NCI-H1092 treated with DMSO at 0.1 percent for 48 hours (cell line): ENCODE data around the gene EXTL1.
A peak's percentile ranks its signal among the peaks of the same experiment; 100 is the strongest.

Source experiments
- DNase-seq: peaks from one replicate; lab custom pipeline; 2025; lab: John Stamatoyannopoulos, UW

The EXTL1 gene

DNA sequence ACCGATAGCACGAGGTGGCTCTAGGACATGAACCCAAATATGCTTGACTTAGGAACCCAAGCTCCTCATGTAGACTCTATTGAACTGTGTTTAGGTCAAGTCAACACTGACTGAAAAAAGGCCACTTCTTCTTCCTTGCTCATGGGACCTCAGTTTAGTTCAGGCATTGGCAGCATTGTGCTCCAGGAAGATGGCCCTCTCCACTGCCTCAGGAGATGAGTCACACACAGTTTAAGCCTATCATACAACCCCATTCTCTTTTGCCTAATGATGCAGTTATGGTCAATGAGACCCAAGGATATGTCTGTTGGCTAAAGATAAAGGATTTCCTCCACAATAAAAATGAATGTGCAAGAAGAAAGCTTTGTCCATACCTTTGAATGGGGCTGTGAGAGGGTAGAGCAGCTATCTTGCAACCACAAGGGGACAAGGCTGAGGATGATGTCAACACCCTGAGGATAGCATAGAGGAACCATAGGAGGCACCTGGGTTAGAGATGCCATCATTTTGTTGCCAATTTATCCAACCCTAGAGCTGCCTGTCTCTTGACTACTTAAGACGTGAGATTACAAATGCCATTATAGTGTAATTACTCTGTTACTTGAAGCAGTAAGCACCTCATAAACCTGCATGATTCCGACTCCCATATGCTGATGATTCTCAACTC lies 48.9 kb downstream of the EXTL1 start:
- DNase-seq, result no peak

DNA sequence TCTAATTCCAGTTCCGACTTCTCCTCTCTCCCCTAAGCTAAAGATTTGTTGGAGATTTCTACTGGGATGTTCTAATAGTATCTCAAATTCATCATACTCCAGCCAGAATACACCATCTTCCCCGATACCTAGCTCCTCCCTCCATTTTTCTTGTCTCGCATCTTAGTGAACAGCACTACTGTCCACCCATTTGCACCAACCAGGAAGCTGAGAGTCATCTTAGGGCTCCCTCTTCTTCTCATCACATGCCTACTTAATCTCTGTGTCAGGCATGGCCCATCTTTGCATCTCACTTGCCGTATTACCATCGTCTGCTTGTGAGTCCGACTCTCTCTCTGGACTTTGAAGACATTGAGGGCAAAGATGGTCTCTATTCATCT lies 49.4 kb downstream of the EXTL1 start:
- DNase-seq, result no peak

DNA sequence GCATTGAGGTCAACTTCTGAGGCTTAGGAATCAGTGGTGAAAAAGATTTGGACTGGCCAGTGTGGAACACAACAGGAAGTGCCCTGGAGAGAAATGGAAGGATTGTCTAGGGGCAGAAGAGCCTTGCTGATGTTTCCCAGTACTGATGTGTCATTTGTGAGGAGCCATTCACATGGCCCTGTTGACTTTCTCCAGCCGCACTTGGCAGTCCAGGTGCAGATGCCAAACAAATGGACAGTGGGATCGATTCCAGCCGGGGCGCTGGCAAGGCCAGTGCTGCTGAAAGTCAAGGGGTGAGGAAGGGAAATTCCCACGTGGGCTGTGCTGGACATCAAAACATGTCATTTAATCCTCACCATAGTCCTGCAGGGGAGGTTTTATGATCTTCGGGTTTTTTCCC lies 50.7 kb downstream of the EXTL1 start:
- DNase-seq, result peak; percentile 14

DNA sequence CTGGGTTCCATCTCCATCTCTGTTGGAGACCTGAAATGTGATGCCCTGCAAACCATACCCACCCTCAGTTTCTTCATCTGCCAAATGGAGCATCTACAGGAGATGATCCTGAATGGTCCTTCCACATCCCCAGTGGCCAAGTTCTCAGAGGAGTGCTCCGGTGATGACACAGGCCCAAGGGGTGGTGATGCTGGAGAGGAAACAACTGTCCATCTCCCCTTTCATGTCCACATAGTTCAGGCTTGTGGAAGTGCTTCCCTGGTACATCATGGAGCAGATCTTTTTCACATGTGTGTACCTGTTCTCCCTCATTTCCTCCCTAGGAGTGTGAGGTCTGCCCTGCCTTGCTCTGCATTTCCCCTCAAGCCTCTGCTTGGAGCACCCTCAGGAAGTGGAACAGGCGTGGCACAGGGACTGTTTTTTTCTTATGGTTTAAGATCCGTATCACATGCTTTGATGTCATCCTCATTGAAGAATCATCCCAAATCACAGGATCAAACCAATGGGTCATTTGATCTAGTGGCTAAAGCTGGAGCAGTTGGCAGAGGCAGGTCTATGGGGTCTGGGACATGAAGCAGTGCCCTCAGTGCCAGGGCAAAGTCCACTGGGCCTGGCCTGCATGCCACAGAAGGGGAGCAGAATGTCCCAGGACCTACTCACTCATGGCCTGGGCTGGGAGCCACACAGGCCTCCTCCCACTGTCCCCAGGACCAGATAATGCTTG lies 54.0 kb downstream of the EXTL1 start:
- no peak for DNase-seq

DNA sequence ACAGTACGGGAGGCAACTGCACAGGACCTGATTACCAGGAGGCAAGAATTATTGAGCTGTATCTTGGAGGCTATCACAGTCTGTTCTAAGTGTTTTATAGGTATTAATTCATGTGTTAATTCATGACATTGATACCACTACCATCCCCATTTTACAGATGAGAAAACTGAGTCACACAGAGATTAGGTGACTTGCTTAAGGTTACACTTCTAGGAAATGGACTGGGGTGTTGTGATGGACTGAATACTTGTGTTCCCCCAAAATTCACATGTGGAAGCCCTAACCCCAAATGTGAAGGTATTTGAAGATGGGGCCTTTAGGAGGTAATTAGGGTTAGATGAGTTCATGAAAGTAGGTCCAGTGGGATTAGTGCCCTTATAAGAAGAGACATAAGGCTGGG lies 55.9 kb downstream of the EXTL1 start:
- no peak for DNase-seq

DNA sequence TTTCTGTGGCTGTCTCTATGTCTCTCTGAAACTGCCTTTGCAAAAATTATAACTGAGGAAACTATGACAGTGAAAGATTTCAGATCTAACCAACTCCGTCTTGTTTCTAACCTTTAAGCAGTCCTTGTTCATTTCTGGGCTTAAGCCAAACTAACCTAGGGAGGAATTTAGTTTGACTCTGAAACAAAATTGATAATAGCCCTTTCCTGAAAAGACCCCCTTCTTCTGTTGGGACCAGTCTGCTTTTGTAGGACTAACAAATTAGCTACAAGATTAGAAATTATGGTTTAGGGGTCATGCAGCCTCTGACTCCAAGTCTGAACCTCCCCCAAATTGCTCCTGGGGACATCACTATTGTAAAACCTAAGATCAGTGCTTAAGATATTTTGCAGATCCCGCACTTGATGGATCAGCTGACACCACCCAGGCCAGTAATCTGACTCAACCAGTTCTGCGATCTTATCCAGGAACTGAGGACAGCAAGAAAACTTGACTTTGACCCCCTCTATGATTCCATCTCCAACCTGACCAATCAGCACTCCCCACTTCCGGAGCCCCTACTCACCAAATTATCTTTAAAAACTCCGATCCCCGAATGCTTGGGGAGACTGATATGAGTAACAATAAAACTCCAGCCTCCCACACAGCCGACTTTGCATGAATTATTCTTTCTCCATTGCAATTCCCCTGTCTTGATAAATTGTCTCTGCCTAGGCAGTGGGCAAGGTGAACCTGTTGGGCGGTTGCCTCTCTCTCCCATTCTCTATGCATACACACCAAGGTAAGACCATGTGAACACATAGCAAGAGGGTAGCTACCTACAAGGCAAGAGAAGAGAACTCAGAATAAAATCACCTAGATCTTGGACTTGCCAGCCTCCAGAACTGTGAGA lies 57.0 kb downstream of the EXTL1 start:
- no peak for DNase-seq

DNA sequence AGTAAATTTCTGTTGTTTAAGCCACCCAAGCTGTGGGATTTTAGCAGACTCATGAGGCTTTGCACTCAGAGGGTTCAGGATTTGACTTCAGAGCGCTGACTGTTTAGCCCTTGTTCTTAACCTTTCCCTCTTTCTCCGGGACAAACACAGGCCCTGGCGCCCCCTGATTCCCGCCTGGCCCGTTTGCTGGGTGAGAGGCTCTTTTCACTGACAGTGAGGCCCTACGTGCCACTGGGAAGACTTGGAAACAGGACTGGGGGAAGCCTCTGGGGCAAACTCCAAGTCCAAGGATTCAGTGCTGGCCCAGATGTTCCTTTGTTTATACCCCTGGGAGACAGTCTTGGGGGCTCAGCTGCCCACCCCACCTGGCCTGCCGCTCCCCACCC lies 57.6 kb downstream of the EXTL1 start:
- no peak for DNase-seq

DNA sequence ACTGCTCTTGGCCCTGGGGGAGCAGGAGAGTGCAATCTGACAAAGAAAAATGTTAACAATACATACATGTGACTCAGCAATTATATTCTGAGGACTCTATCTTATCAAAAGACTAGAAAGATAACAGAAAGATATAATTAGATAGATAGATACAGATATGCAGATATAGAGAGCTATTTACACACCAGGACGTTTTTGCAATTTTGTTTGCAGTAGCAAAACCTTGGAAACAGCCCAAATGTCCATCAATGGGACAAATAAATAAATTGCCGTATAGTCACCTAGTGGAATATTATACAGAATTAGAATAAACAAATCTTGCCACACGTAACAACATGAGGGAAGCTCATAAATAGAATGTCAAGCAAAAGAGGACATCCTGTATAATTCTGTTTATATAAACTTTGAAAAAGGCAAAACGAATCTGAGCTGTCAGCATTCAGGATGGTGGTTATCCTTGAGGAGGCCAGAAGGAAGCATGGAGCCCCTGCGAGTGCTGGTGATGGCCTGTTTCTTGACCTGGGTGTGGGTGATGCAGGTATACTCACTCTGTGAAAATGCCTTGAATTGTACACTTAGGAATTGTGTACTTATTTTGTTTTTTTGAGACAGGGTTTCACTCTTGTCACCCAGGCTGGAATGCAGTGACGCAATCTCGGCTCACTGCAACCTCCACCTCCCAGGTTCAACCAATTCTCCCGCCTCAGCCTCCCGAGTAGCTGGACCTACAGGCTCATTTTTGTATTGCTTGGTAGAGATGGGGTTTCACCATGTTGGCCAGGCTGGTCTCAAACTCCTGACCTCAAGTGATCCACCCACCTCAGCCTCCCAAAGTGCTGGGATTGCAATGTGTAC lies 58.6 kb downstream of the EXTL1 start:
- DNase-seq, result no peak

DNA sequence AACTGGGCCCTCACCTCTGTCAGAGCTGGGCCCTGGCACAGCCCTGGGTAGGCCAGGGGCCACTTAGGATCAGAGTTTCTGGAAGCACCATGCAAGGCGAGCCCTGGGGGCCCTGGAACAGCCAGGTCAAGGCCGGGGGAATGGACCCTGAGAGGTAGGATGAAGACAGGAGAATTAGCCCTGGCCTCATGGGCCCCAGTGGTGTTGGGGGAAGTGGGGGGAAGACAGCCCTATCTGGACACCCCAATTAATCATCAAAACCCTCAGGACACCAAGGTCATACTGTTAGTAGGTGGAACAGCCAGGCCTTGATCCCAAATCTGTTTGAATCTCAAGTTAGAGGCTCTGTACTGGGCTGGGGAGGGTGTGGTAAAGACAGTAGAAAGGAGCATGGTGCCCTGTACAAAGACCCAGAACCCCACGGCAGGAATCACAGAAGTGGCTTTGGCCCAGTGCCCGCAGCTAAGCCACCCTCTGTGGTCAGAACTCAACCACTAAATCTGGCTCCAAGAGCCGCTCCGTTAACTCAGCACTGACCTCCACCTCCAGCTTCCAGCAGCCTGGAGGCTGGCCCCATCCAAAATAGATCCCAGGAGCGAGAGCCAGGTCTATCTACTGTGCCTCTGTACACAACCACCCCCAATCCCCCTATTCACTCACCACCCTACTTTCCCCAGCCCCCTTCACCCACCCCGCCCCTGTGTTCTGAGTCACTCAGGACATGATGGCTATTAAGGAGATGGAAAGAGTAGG lies 59.9 kb downstream of the EXTL1 start:
- no peak for DNase-seq

DNA sequence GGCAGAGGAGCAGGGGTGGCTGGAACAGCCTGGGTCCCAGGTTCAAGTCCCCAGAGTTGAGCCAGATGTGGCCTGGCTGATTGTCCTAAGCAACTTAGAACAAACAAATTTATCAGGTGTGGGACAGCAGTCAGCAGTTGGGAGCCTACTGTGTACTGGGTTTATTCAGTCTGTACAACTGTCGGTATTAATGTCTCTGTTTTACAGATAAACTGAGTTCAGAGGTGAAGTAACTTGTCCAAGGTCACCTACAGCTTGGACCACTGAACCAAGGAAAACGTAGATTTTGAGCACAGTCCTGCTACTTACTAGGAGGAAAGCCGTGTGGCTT lies 60.4 kb downstream of the EXTL1 start:
- no peak for DNase-seq

DNA sequence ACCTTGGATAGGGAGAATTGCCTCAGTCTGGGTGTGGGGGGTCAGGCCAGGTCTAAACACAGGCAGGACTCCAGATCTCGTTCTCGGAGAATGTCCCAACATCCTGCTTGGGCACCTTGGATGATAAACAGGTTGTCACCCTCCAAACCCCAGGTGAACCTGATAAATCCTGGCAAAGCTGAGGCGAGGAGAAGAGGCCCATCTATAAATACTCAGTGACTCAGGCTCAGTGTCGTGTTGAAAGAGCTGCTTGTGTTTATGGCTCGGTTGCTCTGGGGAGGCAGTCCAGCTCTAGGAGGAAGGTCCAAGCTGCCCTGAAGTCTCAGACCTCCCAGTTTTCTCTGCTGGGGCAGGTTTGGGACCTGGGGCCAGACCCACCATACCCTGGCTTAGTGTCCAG lies 61.6 kb downstream of the EXTL1 start:
- DNase-seq, result no peak

DNA sequence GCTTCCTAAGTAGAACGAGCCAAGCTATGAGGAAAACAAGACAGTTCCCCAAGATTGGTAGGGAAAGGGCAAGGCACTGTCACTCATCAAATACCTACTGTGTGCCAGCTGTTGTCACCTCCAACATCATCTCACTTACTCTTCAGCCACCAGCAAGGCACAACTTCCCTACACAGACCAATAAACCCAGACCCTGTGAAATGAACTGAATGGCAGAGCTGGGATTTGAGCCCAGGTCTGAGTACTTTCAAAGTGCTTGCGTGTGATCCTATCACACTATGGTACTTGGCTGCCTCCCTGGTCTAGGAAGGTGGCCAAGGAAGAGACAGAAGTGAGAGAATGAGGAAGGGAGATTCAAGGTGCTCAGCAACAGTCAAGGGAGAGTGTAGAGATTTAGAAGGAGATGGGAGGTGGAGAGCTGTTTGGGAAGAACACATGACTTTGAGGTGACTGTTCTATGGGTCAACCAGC lies 62.6 kb downstream of the EXTL1 start:
- no peak for DNase-seq

DNA sequence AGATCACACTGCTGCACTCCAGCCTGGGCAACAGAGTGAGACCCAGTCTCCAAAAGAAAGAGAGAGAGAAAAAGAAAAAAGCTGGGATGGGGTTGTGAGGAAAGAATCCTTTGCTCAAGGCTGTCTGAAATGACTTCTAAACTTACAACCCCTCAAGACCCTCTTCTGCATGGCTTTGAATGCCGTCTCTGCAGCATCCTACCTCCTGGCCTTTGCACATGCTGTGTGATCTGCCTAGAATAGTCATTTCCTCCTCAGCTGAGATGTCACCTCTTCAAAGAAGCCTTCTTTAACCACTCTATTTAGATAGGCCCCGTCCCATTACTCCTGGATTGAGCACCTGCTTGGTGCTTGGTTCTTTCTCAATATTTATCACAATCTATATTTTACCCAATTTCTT lies 63.3 kb downstream of the EXTL1 start:
- no peak for DNase-seq
